ENCODE measurements around the gene NAPB.
"Not testable (repeated sequence)": the region's sequence is repeated elsewhere in the genome, so short reads cannot be mapped to it uniquely, and the experiment has no call there.

The NAPB gene

DNA sequence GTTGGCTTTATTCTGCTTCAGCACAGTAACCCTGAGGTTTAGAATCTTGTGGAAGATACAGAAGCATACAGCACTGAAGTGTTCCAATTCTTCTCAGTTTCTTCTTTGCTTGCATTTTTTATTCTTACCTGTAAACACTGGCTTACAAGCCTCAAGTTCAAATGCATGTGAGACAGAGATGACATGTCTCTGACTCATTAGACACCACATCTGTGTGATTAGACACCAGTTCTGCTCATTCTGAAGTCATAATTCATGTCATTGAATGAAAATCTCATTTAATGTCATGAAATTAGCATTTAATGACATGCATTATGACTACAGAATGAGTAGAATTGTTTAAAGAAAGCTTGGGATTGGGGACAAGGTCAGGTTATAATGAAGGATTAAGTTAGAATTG, 53.5 kb downstream of the NAPB start:
- no peak for DNase-seq (ENCODE audit: low spot score)

DNA sequence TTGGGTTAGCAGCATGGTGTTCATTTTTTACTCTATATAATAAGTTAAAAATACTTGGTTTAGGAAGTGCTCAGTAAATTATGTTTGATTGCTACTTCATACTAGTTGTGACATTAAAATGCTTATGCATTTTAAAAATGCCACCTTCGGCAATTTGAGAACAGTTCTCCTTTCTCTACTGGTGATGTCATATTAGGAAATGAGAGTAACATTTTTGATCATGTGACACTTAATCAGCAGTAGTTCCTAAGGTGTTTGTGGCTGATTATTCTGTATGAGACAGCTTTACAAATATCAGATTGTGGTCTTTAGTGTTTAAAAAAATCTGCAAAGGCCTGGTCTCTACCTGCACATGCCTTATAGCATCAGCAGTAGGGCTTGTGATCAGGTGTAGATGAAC, 54.9 kb downstream of the NAPB start:
- DNase-seq (ENCODE audit: low spot score), result no peak

DNA sequence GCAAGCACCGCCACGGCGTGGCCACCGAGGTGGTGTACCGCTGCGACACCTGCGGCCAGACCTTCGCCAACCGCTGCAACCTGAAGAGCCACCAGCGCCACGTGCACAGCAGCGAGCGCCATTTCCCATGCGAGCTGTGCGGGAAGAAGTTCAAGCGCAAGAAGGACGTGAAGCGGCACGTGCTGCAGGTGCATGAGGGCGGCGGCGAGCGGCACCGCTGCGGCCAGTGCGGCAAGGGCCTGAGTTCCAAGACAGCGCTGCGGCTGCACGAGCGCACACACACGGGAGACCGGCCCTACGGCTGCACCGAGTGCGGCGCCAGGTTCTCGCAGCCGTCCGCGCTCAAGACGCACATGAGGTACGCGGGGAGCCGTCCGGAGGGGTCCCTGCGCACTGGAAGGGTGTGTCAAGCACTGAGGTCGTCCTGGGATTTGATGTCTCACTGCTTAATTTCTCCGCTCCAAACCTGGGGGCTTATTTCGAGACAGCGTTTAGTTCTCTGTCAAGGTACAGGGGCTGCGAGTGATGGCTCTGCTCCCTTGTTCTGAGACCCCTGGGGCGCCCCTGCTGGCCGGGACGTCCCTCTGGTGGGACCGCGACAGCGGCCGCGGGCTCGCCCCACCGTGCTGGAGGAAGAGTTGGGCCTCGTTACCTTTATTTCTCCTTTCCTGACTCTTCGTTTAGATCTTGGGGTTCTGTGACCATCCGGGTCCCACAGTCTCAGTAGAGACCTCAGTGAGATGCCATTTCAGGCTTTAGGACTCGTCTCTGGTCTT, 55.7 kb downstream of the NAPB start:
- DNase-seq (ENCODE audit: low spot score), result no peak

DNA sequence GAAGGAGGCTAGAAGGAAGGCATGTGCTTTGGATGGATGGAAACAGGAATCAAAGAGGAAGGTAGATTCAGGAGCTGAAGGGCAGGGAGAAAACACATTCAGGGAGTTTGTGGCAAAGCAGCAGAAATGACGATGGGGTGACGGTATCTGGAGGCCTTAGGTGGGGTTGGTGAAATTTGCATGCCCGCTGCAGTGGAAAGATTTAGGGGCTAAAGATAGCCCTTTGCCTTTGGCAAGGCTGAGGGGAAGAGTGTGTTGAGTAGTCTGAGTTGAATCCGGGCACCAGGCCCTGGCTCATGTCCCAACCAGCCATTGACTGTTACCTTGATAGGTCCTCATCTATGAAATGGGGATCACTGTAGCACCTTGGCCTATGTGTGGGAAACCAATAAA, 58.0 kb downstream of the NAPB start:
- no peak for DNase-seq (ENCODE audit: low spot score)

DNA sequence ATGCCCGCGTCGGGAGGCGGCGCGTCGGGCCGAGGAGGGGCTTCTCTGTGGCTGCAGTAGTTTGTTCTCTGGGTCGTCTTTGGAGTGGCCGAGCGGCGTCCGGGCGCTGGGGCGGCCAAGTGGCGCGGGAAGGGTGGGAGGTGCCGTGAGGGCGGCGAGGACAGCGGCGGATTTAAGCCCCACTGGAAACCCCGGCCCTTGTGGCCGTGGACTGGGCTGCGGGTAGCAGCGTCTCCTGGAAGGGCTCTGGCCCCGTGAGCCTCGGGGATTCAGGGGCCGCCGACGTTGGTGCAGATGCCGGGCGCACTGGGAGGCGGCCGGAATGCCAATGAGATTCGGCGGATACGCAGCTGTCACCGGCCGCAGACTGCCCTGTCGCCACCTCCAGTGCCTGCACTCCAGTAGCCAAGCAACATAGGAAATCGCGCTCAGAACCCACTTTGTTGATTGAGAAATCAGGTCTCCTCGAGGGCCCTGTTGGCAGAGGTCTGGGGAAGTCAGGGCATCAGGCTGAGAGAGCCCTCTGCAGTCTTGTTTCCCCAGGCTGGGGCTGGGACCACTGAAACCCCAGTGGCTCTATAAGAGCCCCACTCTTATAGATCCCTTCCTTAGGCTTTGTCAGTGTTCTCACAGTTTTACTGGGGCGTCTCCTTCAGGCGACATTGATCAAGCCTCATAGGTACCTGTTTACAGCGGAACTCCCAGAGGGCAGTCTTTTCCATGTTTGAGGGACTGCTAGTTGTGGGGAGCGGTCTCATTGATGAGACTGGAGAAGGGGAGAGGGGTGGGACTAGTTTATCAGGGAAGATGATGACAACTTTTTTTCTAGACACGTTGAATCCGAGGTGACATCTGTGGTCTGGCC, 58.7 kb downstream of the NAPB start:
- DNase-seq (ENCODE audit: low spot score), result no peak

DNA sequence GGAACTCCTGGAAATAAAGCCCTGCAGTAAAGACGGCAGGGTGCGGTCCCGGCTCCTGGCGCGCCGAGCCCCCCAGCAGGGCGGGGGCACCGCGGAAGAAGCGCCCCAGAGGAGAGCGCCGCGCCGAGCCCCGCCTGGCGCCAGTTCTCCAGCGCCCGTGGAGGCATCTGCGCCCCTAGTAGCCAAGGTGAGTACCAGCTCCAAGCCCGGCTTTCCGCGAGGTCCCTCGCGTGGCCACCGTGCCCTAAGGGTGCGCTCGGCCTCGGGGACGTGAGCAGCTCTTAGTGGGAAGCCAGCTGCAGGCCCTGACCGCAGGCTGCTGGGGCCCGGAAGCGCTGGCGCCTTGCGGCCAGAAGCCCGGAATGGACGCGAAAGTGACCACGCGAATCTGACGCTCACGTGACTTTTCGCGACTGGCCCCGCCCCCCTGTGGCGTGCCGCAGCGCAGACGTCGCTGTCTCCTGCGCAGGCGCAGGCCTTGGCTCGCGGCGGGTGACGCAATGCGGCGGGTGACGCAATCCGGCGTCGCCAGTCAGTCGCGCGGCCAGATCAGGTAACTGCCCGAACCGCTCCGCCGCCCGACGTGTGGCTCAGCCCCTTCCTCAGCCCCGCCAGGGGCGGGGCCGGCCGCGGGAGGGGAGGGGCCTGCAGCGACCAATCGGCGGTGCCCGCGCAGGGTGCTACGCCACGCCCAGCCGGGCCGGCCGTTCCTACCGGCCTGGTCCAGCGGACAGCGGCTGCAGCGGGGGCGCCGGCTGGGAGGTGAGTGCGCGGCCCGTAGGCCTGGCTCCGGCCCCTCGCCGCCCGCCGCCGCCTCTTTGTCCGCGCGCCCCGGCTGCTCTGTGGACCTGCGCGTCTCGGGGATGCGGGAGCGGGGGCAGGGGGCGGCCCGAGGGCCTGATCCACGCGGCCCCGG, 59.6 kb downstream of the NAPB start, which contains the start of gene GZF1:
Gene GZF1, plus strand, starts transcription at position 707 of the 916 bp plus-strand sequence. CDS start 2,202 bp downstream, outside the sequence.
- DNase-seq (ENCODE audit: low spot score), result peak; percentile 99

DNA sequence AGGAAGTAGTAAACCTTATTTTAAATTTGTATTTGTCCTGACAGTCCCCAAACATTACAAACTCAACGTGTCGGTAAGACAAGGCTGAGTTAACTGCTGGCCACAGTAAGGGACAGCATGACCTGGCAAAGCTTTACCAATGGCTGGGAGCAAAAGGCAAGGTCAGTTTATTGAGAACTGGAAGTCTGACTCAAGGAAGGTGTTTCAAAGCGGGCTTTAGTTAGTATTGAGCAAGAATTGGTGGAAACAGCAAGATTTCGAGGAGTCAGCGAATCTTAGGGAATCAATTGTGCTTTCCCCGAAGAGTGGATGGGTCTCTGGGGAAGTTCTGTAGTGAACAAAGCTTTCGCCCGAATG, 60.2 kb downstream of the NAPB start:
- DNase-seq (ENCODE audit: low spot score), result no peak

DNA sequence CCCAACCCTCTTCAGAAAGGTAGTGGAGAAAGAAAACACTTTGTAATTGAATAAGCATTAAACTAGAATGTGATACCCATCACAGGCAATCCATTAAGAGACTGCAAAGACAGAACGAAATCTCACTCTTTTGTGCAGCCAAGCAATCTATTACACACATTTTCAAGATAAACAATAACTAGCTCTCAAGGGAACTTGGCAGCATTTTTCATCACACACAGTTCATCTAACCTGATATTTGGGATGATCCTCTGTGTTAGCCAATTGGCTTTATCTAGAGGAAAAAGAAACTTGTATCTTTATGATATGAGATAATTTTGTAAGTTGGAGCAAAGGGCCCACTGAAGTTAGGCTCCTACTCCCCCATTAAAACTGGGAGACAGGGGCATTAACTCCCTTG, 60.8 kb downstream of the NAPB start:
- DNase-seq (ENCODE audit: low spot score), result no peak

DNA sequence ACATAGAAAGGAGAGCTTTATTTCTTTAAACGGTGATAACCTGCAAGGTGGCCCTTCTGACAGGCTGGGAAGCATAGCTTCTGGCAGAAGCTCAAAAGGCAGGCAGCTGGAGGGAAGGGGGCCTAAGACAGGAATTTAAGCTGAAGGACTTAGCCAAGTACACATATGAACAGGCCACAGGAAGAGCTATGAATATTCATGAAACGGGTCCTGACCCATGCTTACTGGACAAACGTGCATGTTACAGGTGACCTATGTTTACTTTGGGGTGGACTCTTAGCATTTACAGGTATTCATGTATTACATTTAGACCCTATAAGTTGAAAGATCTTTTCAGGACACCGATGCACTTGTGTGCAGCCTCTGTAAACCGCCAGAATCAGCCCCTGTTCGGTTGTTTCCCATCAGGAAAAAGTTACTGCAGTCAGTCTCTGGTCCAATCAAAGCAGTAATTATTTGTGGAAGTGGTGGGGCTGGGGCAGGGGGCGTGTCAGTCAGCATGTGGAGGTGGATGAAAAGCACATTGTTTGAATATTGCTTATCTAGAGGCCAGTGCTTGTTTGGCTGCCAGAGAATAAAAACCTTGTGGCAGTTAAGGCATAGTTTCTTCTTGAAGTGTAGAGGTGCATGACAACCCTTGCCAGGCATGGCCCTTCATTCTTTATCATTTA, 62.2 kb downstream of the NAPB start:
- no peak for DNase-seq (ENCODE audit: low spot score)

DNA sequence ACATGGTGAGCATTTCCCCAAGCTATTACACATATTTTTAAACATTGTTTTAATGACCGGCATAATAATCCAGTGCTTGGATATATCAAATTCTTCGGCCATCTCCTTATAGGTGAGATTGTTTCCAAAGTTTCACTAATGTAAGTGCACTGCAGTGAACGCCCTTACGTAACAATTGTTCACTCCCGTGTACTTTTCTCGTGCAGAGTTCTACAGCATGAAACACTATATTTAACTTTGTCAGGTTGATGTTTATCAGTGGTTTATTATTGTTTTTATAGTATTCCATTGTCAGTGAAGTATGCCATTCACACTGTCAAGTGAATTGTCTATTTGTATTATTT, 62.8 kb downstream of the NAPB start:
- DNase-seq (ENCODE audit: low spot score), result no peak

DNA sequence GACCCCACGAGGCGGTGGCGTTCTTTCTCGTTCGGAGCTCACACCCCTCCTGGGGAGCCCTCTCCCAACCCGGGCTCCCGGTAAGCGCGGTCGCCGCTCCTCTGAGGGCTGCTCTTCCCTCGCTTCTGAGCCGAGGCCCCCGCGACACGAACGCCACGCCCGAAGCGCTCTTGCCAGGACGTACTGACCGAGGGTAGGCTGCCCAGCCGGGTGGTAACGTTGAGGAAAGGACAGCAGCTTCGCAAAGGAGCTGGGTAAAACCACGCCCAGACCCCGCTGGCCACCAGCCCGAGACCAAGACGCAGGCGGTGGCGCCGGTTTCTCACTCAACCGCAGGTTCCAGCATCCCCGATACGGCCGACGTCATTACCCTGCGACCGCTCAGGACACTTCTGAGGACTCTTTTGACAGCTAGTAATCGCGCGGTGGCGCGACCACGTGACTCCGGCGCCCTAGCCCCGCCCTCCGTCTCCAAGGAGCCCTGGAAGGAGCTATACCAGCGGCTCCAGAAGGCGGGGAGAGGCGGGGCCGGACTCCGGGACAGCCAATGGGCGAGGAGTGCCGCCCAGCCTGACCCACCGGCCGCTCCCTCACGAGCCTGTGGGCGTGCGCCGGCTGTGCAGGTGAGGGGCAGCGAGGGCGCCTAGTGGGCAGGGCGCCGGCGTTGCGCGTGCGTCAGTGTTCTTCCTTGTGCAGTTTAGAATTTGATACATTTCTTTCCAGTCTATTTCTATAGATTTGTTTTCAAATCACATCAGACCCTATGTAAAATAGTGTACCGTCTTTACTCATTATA, 63.3 kb downstream of the NAPB start:
- DNase-seq (ENCODE audit: low spot score), result peak; percentile 97

DNA sequence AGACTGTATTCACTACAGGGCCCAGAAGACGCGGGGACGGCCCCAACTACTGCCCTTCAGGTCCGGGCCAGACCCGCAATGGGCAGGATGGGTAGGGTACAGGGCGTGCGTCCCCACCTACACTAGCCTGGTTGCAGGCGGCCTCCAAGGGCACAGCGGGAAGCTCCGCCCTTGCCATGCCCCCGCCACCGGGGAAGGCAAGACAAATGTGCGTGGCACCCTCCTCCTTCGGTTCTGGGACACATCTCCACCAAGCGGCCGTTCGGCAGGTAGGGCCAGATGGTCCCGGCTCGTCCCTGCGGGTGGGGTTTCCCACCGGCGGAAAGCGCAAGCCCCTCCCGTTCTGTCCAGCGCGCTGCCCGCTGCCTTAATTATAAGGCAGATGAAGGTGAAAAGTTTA, 65.1 kb downstream of the NAPB start:
- DNase-seq (ENCODE audit: low spot score), result no peak

DNA sequence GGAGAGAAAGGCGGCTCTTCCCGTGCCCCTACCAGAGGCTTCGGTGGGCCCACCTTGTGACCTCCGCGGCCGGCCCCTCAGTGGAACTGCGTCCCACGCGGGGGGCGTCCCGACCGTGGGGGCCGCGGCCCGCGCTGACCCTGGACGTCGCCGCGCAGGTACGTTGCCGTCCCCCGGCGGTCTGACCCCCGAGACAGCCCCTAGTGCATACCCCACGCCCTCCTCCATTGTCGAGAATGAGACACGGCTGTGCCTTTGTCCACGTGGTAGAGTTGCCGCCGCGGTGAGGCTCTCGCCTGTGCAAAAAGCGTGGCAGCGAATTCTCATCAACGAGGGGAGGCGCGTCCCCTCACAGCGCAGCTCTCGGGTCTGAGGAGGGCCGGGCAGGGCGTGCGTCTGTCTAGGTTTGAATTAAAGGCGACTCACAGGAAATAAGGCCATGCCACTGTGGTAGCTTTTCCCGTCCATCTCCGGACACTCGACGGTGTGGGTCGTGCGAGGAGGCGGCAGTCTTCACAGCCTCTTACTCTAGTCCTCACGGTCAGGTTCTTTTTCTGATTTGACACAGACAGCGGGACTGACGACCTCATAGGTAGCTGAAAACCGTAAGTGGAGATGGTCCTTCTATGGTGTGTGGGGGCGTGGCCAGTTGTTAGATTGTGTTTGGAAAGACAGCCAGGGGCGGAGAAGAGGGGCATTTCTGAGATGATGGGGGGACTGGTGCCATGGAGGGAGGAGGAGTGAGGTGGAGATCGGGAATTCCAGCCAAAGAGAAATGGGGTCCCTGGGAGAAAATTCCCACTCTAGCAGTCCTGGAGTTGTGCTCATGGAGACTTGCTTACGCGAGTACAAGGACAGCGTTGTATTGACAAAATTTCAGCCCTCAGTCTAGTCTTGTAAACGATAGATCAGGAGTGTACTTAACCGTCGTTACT, 70.1 kb downstream of the NAPB start:
- DNase-seq (ENCODE audit: low spot score), result peak; percentile 36

DNA sequence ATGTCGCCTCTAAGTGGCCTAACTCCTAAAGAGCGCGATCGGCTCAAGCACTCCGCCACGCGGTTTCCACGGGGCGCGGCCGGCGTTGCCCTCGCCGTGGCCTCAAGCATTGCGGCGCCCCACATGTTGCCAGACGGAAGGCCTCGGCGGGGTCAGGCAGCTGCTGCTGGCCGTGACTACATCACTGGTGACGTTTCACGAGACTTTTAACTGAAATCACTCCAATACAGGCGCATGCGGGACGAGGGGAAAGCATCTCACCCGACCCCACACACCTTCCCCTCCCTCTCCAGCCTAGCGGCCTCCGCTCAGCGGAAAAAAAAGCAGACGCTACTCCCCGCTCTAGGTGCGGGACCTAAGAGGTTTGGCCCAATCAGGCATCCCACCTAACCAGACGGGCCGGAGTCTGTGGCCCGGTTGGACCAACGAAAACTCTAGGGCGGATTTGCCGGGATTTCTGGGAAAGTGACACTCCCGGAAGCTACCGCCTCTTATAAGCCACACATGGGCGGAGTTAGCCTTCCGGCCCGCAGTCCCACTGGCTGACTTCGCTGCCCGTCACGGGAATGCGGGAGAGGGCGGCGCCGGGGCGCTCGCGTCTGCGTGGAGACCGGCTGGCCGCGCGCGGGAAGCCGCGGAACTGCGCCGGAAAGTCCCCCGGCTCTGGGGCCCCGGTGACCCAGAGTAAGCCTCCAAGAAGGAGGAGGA, 70.9 kb downstream of the NAPB start, which contains the start of gene NXT1:
Gene NXT1, plus strand, starts transcription at position 596 of the 708 bp plus-strand sequence. CDS start 3,251 bp downstream, outside the sequence.
- DNase-seq (ENCODE audit: low spot score), result peak; percentile 95

DNA sequence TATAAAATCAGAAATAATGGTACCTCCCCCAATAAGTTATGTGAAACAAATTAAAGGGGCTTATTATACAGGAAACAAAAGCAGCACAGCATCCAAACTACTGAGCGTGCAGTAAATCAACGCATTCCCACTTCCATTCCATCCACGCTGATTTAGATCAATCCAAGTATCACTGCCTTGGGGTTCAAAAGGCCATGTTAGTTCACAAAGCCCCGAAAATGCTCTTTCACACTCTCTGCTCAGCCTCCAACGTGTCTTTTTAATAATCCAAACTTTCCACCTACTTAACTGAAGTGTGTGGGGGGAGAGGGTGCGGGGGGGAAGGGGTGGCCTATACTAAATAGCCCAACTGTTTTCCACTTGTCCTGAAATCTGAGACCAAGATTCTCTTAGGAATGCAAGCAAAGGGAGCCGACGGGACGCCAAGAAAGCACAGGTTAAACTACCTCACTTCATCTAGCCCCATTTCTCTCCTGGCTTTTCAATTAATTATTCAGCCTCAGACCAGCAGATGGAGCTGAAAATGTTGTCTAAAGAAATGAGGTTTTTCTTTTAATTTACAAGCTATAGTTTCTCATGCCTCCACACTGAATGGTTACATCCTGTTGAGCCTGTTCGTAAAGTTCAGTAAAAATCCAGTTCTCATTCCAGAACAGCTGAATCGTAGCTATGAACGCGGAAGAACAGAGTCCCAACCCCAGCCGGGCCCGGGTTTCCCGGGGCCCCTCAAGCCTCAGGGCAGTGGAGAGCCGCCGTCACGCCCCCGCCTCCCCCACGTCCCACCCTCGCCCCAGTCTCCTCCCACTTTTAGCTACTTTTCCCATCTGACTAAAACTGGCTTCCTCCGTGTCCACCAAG, 71.7 kb downstream of the NAPB start:
- peak; percentile 89 for DNase-seq (ENCODE audit: low spot score)

DNA sequence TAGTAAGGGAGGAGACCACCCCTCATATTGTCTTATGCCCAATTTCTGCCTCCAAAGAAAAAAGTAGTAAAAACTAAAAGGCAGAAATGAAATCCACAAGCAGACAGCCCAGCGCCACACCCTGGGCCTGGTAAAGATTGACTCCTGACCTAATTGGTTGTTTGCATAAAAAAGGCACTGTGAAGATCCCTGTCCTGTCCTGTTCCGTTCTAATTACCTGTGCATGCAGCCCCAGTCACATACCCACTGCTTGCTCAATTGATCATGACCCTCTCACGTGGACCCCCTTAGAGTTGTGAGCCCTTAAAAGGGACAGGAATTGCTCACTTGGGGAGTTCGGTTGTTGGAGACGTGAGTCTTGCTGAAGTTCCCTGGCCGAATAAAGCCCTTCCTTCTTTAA, 72.8 kb downstream of the NAPB start:
- not testable (repeated sequence) for DNase-seq (ENCODE audit: low spot score)

DNA sequence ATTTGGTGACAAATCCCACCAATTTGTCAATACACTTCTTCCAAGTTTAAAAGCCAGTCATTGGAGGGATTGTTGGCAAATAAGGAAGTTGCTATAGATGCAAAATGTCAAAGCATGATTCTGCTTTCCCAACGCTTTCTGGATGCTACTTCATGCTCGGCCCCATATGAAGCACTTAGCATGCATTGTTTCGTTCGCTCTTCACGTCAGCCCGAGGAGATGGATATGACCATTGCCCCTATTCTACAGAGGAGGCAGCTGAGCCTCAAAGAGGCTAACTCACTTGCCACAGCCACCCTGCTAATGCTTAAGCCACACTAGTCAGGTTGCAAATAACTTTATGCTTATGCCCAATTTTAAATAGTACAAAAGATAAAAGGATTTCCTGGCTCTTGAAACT, 73.5 kb downstream of the NAPB start:
- no peak for DNase-seq (ENCODE audit: low spot score)

DNA sequence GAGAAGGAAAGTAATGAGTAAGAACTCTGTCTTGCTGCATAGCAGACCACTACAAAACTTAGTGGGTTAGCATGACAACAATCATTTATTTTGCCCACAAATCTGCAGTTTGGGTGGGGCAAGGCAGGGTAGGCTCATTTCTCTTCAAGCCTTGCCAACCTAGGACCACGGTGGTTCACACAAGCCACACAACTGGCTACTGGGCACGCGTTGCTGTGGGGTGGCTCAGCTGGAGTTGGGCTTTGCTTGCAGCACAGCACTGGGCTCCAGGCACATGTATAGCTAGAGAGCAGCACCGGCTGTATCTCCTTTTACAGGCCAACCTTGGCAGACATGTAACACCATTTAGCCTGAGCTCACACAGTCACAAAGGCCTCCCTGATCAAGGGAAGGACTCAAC, 75.3 kb downstream of the NAPB start:
- no peak for DNase-seq (ENCODE audit: low spot score)

Measured in GM03348 (cell line).